Superior temporal gyrus (tissue), 1 donor: ENCODE results near the gene ASIC4.

Experiments
- DNase-seq: peaks from one replicate; pipeline ENCODE4 v3.0.0-alpha.2; 2016; ENCODE audit errors: extremely low spot score

ASIC4 gene

DNA sequence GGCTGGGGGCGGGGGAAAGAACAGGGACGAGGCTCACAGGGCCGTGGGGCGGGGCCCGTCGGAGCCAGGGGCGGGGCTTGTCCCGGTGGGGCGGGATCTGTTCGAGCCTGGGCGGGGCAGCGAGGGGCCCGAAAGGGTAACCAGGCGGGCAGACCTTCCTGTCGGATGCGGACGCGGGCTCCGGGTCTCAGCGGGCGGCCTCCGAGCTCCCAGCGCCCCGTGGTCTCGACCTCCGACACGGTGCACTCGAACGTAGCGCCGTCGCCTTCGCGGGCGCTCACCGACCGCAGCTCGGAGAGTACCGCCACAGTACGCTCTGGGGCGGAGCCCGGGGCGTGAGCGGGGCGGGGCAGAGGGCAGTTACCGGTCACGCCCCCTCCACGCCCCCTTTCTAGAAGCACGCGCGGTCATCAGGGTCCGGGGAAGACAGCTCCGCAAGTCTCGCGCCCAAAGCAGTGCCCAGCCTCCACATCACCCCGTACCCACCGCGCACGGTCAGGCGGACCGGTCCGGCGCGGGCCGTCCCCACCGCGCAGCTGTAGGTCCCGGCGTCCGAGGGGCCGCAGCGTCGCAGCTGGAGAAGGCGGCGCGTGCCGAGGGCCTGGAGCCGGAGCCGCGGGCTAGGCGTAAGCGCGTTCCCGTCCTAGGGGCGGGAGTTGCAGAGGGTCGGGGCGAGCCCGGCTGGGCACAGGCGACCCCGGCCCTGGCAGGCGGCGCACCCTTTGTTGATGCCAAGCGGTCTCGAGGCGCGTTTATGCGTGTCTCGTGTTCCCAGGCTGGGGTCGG is 38.3 kb downstream of the ASIC4 start:
- DNase-seq, result peak; percentile 81

DNA sequence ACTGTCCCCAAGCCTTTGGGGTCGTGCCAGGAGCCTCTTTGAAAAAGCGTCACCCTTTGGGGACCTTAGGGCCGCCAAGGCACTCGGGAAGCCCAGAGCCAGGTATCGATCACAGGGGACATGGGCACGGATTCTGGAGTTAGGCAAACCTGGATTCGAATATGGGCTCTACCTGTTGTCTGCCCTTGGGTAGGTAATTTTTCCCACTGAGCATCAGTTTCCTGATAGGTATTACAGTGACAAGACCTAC is 38.8 kb downstream of the ASIC4 start:
- no peak for DNase-seq

DNA sequence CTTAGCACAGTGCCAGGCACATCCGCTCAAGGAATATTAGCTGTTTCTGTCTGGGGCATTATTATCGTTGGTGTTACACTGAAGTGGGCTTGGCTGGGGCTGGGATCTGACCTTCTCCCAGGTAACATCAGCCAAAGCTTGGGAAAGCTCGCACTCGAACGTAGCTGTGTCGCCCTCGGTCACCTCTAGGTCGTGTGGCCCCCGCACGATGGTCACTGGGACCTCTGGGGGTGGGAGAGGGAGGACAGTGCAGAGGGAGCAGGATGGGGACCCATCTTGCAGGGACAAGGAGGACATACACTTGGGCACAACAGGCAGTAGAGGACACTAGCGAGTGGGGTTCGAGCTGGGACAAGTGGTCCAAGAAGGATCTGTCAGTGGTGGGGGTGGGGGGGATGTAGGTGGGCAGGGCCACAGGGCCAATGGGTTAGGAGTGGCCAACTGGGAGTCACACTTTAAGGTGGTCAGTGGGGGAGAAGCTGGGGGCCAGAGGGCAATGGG is 39.2 kb downstream of the ASIC4 start:
- no peak for DNase-seq

- DNase-seq, result no peak
Measured at GRCh38 chr2:219554350-219554749, 40.1 kb downstream of the ASIC4 start.

- no peak for DNase-seq
Measured at GRCh38 chr2:219555956-219556355, 41.7 kb downstream of the ASIC4 start.

DNA sequence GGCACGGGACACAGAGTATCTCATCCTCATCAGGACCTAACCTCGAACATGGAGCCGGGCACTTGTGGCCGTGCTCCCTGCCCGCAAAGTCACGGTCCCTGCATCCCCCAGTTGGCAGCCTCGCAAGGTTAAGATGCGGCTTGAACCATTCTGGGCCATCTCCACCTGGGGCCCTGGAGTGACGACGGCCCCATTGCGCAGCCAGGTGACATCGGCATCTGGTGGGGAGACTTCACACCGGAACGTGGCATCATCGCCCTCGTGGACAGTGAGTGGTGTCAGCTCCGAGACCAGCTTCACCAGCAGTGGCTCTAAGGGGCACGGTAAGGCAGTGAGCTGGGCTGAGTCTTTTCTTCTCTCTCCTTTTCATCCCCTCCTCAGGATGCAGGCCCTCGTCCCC is 42.1 kb downstream of the ASIC4 start:
- DNase-seq, result no peak

GRCh38 chr2:219557320-219557719 is 43.0 kb downstream of the ASIC4 start:
- DNase-seq, result no peak

DNA sequence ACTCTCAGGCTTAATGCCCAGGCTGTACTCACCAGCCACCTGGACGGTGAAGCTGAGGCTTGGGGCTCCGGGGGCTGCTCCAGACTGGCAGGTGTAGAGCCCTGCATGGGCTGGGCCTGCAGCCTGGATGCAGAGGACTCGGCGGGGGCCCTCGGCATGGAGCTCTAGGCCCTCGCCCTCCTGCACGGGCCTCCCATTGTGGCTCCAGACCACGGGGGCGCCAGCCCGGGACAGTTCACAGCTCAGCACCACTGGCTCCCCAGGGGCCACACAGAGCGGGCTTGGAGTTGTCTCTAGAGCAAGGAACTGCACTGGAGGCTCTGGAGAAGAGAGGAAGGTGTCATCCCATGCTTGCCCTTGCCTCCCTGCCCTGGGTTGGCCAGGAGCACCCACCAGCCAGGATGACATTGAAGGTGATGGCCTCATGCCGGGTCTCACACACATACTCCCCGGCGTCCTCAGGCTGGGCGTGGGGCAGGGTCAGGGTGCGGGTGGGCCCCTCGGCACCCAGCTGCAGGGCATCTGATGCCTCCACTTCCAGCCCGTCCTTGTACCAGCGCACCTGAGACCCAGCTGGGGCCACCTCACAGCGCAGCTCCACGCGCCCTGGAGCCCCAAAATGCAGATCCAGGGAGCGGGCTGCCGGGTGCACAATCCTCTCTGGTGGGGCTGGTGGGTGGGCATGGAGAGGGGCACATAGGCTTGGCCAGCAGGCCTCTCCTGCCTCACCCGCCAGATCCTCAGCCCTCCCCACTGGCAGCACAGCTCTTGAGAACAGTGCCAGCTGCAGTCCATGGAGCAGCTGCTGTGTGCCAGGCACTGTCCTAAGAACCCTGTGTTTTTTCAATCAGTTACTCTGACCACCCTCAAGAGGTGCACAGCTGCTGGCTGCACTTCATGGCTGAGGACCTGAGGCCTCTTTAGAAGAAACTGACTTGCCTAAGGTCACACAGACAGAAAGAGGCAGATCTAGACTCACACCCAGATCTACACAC is 43.8 kb downstream of the ASIC4 start:
- DNase-seq, result no peak

- no peak for DNase-seq
Measured at GRCh38 chr2:219559156-219559915, 45.1 kb downstream of the ASIC4 start.

DNA sequence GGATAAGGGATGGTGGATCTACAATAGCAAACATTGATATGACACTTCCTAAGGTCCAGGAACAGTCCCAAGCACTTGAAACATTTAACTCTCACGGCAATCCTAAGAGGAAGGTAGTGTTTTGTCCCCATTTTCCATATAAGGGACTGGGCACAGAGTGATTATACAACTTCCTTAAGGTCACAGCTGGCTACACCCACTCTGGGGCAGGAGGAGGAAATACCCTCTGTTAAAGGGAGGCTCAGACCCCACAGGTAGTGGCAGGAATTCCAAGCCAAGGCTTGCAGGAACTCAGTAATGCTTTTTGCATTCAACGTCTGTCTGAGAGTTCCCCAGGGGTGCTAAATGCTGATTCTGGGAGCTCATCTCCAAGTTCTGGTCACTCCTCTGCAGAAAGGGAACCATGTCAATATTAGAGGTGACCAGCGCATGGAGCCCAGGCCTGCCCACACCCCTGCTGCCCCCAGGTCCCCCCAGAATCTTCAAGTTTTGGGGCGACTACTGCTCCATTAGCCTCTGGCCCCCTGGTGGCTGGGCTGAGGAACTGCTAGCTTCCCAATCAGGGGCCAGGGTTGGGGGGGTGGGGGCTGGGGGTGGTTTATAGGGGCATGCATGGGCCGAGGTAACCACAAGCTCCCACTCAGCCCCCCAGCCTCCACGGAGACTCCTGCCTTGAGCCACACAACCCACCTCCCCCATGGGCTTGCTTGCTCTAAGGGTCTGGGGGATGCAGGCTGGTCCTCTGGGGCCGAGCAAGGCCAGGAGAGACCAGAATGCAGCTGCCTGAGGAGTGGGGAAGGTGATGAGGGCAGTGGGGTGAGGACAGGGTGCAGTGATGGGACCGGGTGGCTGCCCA is 46.0 kb downstream of the ASIC4 start:
- no peak for DNase-seq

- DNase-seq, result no peak
Measured at GRCh38 chr2:219560893-219561178, 46.6 kb downstream of the ASIC4 start.

DNA sequence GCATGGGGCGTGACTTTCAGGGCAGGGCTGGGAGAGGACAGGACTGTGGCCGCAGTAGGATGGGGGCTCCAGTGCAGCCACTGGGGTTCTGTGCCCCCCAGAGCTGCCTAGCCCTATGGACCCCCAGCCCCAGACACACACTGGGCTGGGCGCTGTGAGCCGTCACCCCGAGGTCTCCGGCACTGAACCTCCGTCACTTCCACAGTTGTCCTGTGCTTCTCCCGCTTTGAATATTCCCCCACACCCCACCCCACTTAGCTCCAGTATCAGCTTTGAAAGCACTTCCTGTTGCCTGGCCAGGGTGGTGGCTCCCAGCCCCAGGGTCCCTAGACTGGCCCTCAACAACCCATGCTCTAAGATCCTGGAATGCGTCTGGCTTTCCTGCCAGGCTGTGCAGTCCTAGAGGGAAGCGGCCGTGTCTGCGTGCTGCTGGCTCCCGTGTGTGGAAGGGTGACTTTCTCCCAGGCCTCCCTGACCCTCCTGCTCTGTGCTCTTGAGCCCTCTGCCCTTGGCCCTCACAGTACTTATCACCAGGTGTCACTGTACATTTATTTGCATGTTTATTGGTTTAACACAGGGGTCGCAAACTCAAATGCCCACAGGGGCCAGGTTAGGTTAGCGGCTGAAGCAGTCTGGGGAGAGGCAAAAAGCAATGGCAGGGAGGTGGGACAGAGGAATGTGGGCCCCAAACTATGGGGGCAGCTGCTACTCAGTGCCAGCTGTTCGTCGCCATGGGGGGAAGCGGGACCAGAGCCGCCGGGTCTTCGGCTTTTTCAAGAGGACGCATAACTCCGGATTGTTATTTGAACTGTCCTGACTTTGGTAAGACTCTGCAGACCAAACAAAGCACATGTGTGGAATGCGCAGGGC is 47.1 kb downstream of the ASIC4 start:
- DNase-seq, result no peak

- no peak for DNase-seq
Measured at GRCh38 chr2:219562049-219563020, 48.1 kb downstream of the ASIC4 start.

GRCh38 chr2:219563271-219563928 is 49.1 kb downstream of the ASIC4 start:
- no peak for DNase-seq

- no peak for DNase-seq
Measured at GRCh38 chr2:219565130-219566080, 51.1 kb downstream of the ASIC4 start.

DNA sequence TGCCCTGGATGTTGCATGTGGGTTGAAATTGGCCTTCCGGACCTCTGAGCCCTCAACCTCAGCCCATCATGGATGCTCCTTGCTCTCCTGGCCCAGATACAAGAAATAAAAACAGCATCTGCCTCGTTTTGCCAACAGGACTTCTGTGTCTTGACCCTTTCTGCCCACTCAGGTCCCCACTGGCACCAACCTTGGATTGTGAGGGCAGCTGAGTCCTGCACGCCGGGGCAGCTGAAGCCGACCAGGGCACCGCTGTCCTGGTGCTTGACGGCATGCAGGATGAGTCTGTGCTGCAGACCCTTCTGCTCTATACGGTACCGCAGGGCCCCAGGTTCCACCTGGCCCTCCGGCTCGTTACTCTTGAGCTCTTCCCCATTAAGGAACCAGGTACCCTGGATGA is 52.4 kb downstream of the ASIC4 start:
- DNase-seq, result no peak

- no peak for DNase-seq
Measured at GRCh38 chr2:219567131-219567530, 52.8 kb downstream of the ASIC4 start.
